ENCODE data around the gene LHFPL6.

GRCh38 chr13:39527301-39527700 lies 75.7 kb downstream of the LHFPL6 start:
- TF ChIP-seq CTCF (IDR thresholded peaks at IDR 0.05; ENCODE audit: low read depth, low read length) (no peak), POLR2A (IDR thresholded peaks at IDR 0.05; ENCODE audit: extremely low read depth, insufficient read length) (no peak)
